GM19035 (cell line): Measurements from ENCODE around the gene PPP2R5B.

ENCODE experiments used
- ATAC-seq: cut with Tn5 transposase; IDR thresholded peaks from one replicate; pipeline ENCODE4 v1.9.1; 2021; ENCODE audit not compliant: unreplicated experiment

PPP2R5B gene

GRCh38 chr11:64928957-64929356, 4.5 kb downstream of the PPP2R5B start:
- ATAC-seq = no peak

- no peak for ATAC-seq
These were observed 5.1 kb downstream of the PPP2R5B start for GRCh38 chr11:64929625-64930024.

- ATAC-seq = no peak
These were observed 5.9 kb downstream of the PPP2R5B start for GRCh38 chr11:64930340-64930739.

GRCh38 chr11:64931290-64931689, 6.8 kb downstream of the PPP2R5B start:
- ATAC-seq = no peak

- no peak for ATAC-seq
These were observed 7.8 kb downstream of the PPP2R5B start for GRCh38 chr11:64932324-64932723.

GRCh38 chr11:64933213-64933934, 8.9 kb downstream of the PPP2R5B start:
- no peak for ATAC-seq

- no peak for ATAC-seq
These were observed 9.6 kb downstream of the PPP2R5B start for GRCh38 chr11:64933935-64934681.

GRCh38 chr11:64934682-64935358, 10.3 kb downstream of the PPP2R5B start:
- ATAC-seq = no peak

GRCh38 chr11:64935359-64936081, 11.0 kb downstream of the PPP2R5B start, which contains the start of gene GPHA2:
GPHA2 (minus strand) TSS chr11:64935893; CDS start chr11:64935460, 433 bp downstream.
- ATAC-seq = no peak

GRCh38 chr11:64936539-64936938, 12.1 kb downstream of the PPP2R5B start:
- ATAC-seq = no peak

GRCh38 chr11:64947208-64947814, 22.8 kb downstream of the PPP2R5B start:
- ATAC-seq = no peak

GRCh38 chr11:64951529-64951928, 27.0 kb downstream of the PPP2R5B start:
- no peak for ATAC-seq

- no peak for ATAC-seq
These were observed 29.7 kb downstream of the PPP2R5B start for GRCh38 chr11:64954201-64954600.

GRCh38 chr11:64959498-64959897, 35.0 kb downstream of the PPP2R5B start:
- no peak for ATAC-seq

GRCh38 chr11:64960719-64961118, 36.2 kb downstream of the PPP2R5B start:
- no peak for ATAC-seq

GRCh38 chr11:64963072-64963631, 38.7 kb downstream of the PPP2R5B start:
- ATAC-seq = no peak

GRCh38 chr11:64967375-64967774, 42.9 kb downstream of the PPP2R5B start:
- ATAC-seq = no peak

- no peak for ATAC-seq
These were observed 44.7 kb downstream of the PPP2R5B start for GRCh38 chr11:64969209-64969608.

- ATAC-seq = no peak
These were observed 46.3 kb downstream of the PPP2R5B start for GRCh38 chr11:64970731-64971151.
